Left lung (tissue), 14 donors: ENCODE results near the gene LRRC25. TPM values are rescaled to one million over a fixed set of nuclear protein-coding genes. Genes with fewer than 3 reads are reported as not detected.

Source experiments
- ATAC-seq: fragments of 200-7000 bp; cut with Tn5 transposase; one replicate; pipeline ENCODE4 v1.9.1; 2020; ENCODE audit warnings: moderate library complexity
- DNase-seq, 4 donors: peaks; one replicate each; pipeline ENCODE4 v3.0.0-alpha.2; 2013 to 2020
- H3K27ac ChIP-seq, 2 donors: fragments of 200-600 bp; sonication (generic) in 1 of 2; one replicate each; pipeline versions ENCODE4 v1.5.0 to v1.8.0; 2020 to 2021
- H3K27me3 ChIP-seq, 2 donors: fragments of 200-600 bp; sonication (generic) in 1 of 2; one replicate each; pipeline versions ENCODE4 v1.5.0 to v1.8.0; 2020 to 2021
- H3K36me3 ChIP-seq, 2 donors: fragments of 200-600 bp; sonication (generic) in 1 of 2; one replicate each; pipeline versions ENCODE4 v1.5.0 to v1.8.0; 2020 to 2021
- H3K4me1 ChIP-seq, 2 donors: fragments of 200-600 bp; one replicate each; pipeline ENCODE4 v1.8.0; 2021
- H3K4me3 ChIP-seq, 2 donors: fragments of 200-600 bp; sonication (generic) in 1 of 2; one replicate each; pipeline versions ENCODE4 v1.5.0 to v1.8.0; 2020 to 2021; ENCODE audit warnings: mild to moderate bottlenecking in 1 of 2
- H3K9me3 ChIP-seq, 2 donors: fragments of 200-600 bp; sonication (generic) in 1 of 2; one replicate each; pipeline versions ENCODE4 v1.5.0 to v1.8.0; 2020 to 2021
- intact Hi-C, 2 donors: fragments of 100-400 bp; cut with DNase I; formaldehyde crosslinking; loops; one replicate each; pipeline versions ENCODE4 v1.11.2 to v1.14.2; 2022
- long read RNA-seq, 12 donors: library from polyadenylated mRNA in 2 of 12; unstranded in 2 of 12; transcript quantifications; one replicate each; pipeline ENCODE4 v2.0.0 and lab custom pipeline, GENCODE V29; 2019 to 2026
- polyA plus RNA-seq, 6 donors: library from polyadenylated mRNA; unstranded; fragments of 120-200 nt; gene quantifications; one replicate each; pipeline ENCODE4 v1.2.1, GENCODE V29; 2013; ENCODE audit not compliant: insufficient read length in 6 of 6
- total RNA-seq, 2 donors: library from RNA; stranded (reverse); fragmentation: NEBNext Ultra II Directional; extraction: Animal tissue kit (Norgen Biotek cat#: 25700); gene quantifications; one replicate each; pipeline ENCODE4 v1.2.1, GENCODE V29; 2021
- TF ChIP-seq, protein P1 (sequence below), 2 donors: fragments of 200-600 bp; sonication (generic) in 1 of 2; IDR thresholded peaks; one replicate each; pipeline versions ENCODE4 v1.5.0 to v1.8.0; 2021; ENCODE audit warnings: antibody characterized with exemption in 2 of 2
- donor health status: DM: no; HTN: yes; CAD: no.
- donor health status: DM: no; HTN: no; CAD: no.

LRRC25 gene
- total RNA-seq (10 to 100 TPM; 14.4 to 53.7 TPM), polyA plus RNA-seq (1 to 10 TPM; 1.3 to 1.9 (median 1.4) TPM)
- long read RNA-seq, donor 1, partial matches to known transcripts, result 0 of 2 reads
- long read RNA-seq, donor 1, other reads (novel, unspliced or antisense), result 0 of 2 reads
- long read RNA-seq, donor 2, result 0 reads
- long read RNA-seq, donor 3, partial matches to known transcripts, result 0 of 1 reads
- long read RNA-seq, donor 3, other reads (novel, unspliced or antisense), result 0 of 1 reads
- long read RNA-seq, donor 4, partial matches to known transcripts, result 0 of 7 reads
- long read RNA-seq, donor 4, other reads (novel, unspliced or antisense), result 2 of 7 reads
- long read RNA-seq, donor 5, result 0 reads
- long read RNA-seq, donor 6, result 0 reads
- long read RNA-seq, donor 7, result 0 reads
- long read RNA-seq, donor 8, result 0 reads
- long read RNA-seq, donor 9, result 0 reads
- long read RNA-seq, donor 10, transcript LRRC25-201 (2 exons, 2,415 nt), result minor isoform, 23 of 57 reads
- long read RNA-seq, donor 10, transcript LRRC25-202 (3 exons, 1,924 nt), result major isoform, 28 of 57 reads
- long read RNA-seq, donor 10, partial matches to known transcripts, result 1 of 57 reads
- long read RNA-seq, donor 10, other reads (novel, unspliced or antisense), result 5 of 57 reads
- long read RNA-seq, donor 11, result 0 reads
- long read RNA-seq, donor 12, result 0 reads

DNA sequence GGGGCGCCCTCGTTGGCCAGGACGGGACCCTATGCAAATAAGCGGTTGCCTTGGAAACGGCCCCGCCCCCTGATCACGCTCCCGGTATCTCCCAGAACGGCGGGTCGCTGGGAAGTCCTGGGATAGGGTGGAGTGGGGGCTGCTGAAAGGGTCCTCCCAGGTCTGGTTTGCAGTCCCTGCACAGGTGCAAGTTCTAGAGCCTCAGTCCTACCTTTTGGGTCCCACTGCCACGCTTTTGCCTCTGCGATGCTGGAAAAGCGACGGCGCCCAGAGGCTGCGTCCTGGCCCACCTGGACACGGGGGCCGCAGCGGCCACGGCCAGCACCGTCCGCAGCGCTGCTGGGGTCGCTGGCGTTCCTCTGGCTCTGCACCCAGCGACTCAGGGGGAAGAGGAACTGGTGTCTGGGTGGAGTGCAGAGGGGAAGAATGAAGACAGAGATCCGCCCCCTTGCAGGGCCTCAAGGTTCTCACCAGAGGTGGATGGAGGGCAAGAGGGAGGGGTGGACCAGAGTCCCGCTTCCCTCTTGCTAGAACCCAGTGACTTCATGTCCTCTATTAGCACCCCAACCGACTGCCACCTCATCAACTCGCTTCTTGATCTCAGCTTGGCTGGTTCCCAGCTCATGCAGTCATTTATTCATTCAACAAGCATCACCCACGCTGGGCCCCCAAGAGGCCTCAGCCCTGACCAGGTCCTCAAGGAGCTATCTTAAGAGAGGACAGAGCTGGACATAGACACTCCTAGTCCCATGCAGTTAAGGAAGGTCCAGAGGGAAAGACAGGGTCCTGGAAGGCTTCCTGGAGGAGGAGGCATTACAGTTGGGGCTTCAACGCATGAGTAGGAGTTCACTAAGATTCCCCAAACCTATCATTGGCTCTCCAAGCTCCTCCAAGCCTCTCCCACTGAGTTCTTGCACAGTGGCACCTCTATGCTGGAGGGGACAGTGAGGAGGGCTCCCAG lies at the start of gene LRRC25:
Gene LRRC25, minus strand, starts transcription at position 381 of the 961 bp plus-strand sequence. CDS start 659 bp downstream, outside the sequence.
- H3K27ac ChIP-seq, result peak within 1 kb of the TSS in 1 of 2 donors; percentile 81
- TF ChIP-seq, protein P1, sequence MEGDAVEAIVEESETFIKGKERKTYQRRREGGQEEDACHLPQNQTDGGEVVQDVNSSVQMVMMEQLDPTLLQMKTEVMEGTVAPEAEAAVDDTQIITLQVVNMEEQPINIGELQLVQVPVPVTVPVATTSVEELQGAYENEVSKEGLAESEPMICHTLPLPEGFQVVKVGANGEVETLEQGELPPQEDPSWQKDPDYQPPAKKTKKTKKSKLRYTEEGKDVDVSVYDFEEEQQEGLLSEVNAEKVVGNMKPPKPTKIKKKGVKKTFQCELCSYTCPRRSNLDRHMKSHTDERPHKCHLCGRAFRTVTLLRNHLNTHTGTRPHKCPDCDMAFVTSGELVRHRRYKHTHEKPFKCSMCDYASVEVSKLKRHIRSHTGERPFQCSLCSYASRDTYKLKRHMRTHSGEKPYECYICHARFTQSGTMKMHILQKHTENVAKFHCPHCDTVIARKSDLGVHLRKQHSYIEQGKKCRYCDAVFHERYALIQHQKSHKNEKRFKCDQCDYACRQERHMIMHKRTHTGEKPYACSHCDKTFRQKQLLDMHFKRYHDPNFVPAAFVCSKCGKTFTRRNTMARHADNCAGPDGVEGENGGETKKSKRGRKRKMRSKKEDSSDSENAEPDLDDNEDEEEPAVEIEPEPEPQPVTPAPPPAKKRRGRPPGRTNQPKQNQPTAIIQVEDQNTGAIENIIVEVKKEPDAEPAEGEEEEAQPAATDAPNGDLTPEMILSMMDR (IDR thresholded peaks at IDR 0.05), result no peak
- DNase-seq (peak in 2 of 4 donors; percentile 84 to 90), ATAC-seq (peak; percentile 50)
- no peaks in the 10 kb centered on the region for H3K9me3 ChIP-seq
- H3K4me3 ChIP-seq, result peak within 1 kb of the TSS in 1 of 2 donors; percentile 69
- peaks cover 0 to 16% of the 10 kb centered on the region in 2 donors for H3K27me3 ChIP-seq
- intact Hi-C loops, result no loop called here
- peaks cover 0 to 14% of the 10 kb centered on the region in 2 donors for H3K36me3 ChIP-seq
- H3K4me1 ChIP-seq, result peaks cover 0 to 79% of the 10 kb centered on the region in 2 donors

- ATAC-seq (no peak), DNase-seq (no peak)
- Histone ChIP-seq H3K36me3 (peaks cover 0 to 91% of the 10 kb centered on the region in 2 donors), H3K9me3 (no peaks in the 10 kb centered on the region), H3K27me3 (no peaks in the 10 kb centered on the region), H3K27ac (no peak overlapping the region), H3K4me1 (peaks cover 5 to 6% of the 10 kb centered on the region in 2 donors), H3K4me3 (no peak overlapping the region)
- intact Hi-C loops, result no loop called here
- TF ChIP-seq, protein P1 (IDR thresholded peaks at IDR 0.05), result no peak
These were observed 49.5 kb upstream of the LRRC25 start for GRCh38 chr19:18446811-18447359.

DNA sequence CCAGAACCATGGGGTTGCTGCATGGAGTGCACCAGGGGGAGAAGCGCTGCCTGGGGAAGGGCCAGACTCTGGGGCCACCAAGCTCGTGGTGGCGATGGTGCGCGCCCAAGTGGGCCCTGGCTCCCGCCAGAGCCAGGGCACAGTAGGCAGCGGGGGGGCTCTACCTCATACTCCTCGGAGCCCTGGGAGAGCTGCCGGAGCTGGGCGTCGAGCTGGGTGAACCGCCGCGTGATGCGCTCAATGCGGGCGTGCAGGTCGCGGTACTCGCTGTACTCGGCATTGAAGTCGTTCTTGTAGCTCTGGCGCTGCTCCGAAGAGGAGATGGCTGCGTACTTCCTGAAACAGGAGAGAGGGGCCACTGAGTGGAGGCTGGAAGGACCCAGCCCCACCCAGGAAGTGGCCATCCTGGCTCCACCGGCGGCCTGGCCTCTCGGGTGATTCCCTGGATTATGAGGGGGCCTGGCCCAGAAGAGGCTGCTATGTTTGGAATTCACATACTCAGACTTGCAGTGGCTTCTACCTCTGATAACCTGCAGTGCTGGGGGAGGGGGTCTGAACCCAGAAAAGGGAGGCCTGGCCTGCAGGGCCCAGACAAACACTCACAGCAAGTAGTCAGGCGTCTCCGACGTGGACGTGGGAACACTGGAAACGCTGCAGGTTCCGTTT lies 48.9 kb upstream of the LRRC25 start:
- no peak for ATAC-seq
- H3K9me3 ChIP-seq, result no peaks in the 10 kb centered on the region
- no peak overlapping the region for H3K4me3 ChIP-seq
- H3K36me3 ChIP-seq, result peaks cover 0 to 85% of the 10 kb centered on the region in 2 donors
- no peak overlapping the region for H3K27ac ChIP-seq
- intact Hi-C loops, result no loop called here
- H3K27me3 ChIP-seq, result no peaks in the 10 kb centered on the region
- peaks cover 4 to 6% of the 10 kb centered on the region in 2 donors for H3K4me1 ChIP-seq
- peak in 1 of 4 donors; percentile 60 for DNase-seq
- TF ChIP-seq, protein P1 (IDR thresholded peaks at IDR 0.05), result no peak

- H3K4me3 ChIP-seq, result no peak overlapping the region
- TF ChIP-seq, protein P1 (IDR thresholded peaks at IDR 0.05), result no peak
- intact Hi-C loops, result no loop called here
- no peak overlapping the region for H3K27ac ChIP-seq
- no peaks in the 10 kb centered on the region for H3K27me3 ChIP-seq
- H3K4me1 ChIP-seq, result no peaks in the 10 kb centered on the region
- DNase-seq (no peak), ATAC-seq (no peak)
- H3K36me3 ChIP-seq, result peaks cover 0 to 76% of the 10 kb centered on the region in 2 donors
- no peaks in the 10 kb centered on the region for H3K9me3 ChIP-seq
These were observed 48.0 kb upstream of the LRRC25 start for GRCh38 chr19:18445262-18445948.
